K562 (cell line): ENCODE data around the gene ERICH2. TPM values are rescaled to one million over a fixed set of nuclear protein-coding genes. Genes with fewer than 3 reads are reported as not detected.

ENCODE experiments used
- ARID3A ChIP-seq: IDR thresholded peaks from 2 replicates; pipeline ENCODE4 v1.6.1; 2012; ENCODE audit warnings: low read depth, low read length, improper control_type of control experiment, borderline replicate concordance
- CREB5 ChIP-seq: fragments of 250-450 bp; sonication (Bioruptor Pico); IDR thresholded peaks from 2 replicates; pipeline ENCODE4 v1.5.0; 2020; ENCODE audit warnings: mild to moderate bottlenecking
- DNMT1 ChIP-seq: fragments of 450-650 bp; IDR thresholded peaks from 2 replicates; pipeline ENCODE4 v1.6.1; 2016; ENCODE audit warnings: antibody characterized with exemption, mild to moderate bottlenecking
- E2F4 ChIP-seq: sonication (generic); formaldehyde crosslinking; IDR thresholded peaks from 2 replicates; pipeline ENCODE4 v1.8.0; 2022; ENCODE audit warnings: mild to moderate bottlenecking, low read depth, missing genetic modification reagents
- HDAC2 ChIP-seq: fragments of 450-650 bp; IDR thresholded peaks from 2 replicates; pipeline ENCODE4 v1.6.1; 2016; ENCODE audit warnings: mild to moderate bottlenecking
- KDM4B ChIP-seq, 2 experiments: fragments of 450-650 bp in 1 of 2; sonication (generic) in 1 of 2; IDR thresholded peaks; 2 replicates each; pipeline ENCODE4 v1.6.1; 2016 to 2017; ENCODE audit warnings: borderline replicate concordance in 2 of 2, antibody characterized with exemption in 1 of 2, low read depth in 1 of 2, mild to moderate bottlenecking in 1 of 2
- MAZ ChIP-seq, 2 experiments: fragments of 450-650 bp in 1 of 2; sonication (generic) in 1 of 2; formaldehyde crosslinking; IDR thresholded peaks in 1 of 2; conservative IDR thresholded peaks in 1 of 2; 2 replicates each; pipeline versions ENCODE4 v1.4.0 to v1.5.0; 2020; ENCODE audit warnings: mild to moderate bottlenecking in 1 of 2, missing genetic modification reagents in 1 of 2
- PCBP1 ChIP-seq: fragments of 200-400 bp; formaldehyde crosslinking; IDR thresholded peaks from 2 replicates; pipeline ENCODE4 v1.6.1; 2018; ENCODE audit warnings: mild to moderate bottlenecking, low read depth, low read length; ENCODE audit not compliant: poor library complexity, severe bottlenecking
- RBM17 ChIP-seq: fragments of 200-400 bp; formaldehyde crosslinking; IDR thresholded peaks from 2 replicates; pipeline ENCODE4 v1.6.1; 2017; ENCODE audit warnings: low read depth, mild to moderate bottlenecking, low read length, borderline replicate concordance
- RFX7 ChIP-seq: fragments of 250-450 bp; sonication (Bioruptor Pico); IDR thresholded peaks from 2 replicates; pipeline ENCODE4 v1.5.1; 2021; ENCODE audit warnings: mild to moderate bottlenecking
- SIRT6 ChIP-seq: IDR thresholded peaks from one replicate; pipeline ENCODE4 v1.6.1; 2012; ENCODE audit warnings: low read depth, mild to moderate bottlenecking, control low read depth, inconsistent platforms, low read length, moderate library complexity
- SREBF2 ChIP-seq: sonication (generic); formaldehyde crosslinking; IDR thresholded peaks from 2 replicates; pipeline ENCODE4 v1.4.0; 2020; ENCODE audit warnings: mild to moderate bottlenecking, missing genetic modification reagents
- STAT5A ChIP-seq: IDR thresholded peaks from 2 replicates; pipeline ENCODE4 v1.6.1; 2012; ENCODE audit warnings: low read length, inconsistent platforms, borderline replicate concordance
- ZBTB49 ChIP-seq: sonication (generic); formaldehyde crosslinking; IDR thresholded peaks from 2 replicates; pipeline ENCODE4 v1.8.0; 2022; ENCODE audit warnings: missing genetic modification reagents, mild to moderate bottlenecking, borderline replicate concordance
- polyA plus RNA-seq, 8 experiments: library from polyadenylated mRNA; depleted of rRNA in 4 of 8; stranded (reverse) in 5 of 8; unstranded in 3 of 8; fragments of >200 nt; fragmentation: Nextera tagmentation in 2 of 8; fragmentation: Illumina TruSeq in 1 of 8; extraction: Ambion mirVana in 2 of 8; extraction: Trizol in 1 of 8; gene quantifications; 2 replicates each; pipeline versions ENCODE4 v1.2.1 to v1.2.3, GENCODE V29; 2011 to 2014; ENCODE audit warnings: inconsistent platforms in 1 of 8, missing spikeins in 1 of 8
- total RNA-seq, 7 experiments: library from RNA; depleted of rRNA in 6 of 7; stranded (reverse); fragments of >200 nt in 6 of 7; fragmentation: Illumina TruSeq in 2 of 7; extraction: Trizol in 2 of 7; gene quantifications; 2 replicates each; pipeline versions ENCODE4 v1.2.1 to v1.2.3, GENCODE V29; 2011 to 2021; ENCODE audit warnings: low replicate concordance in 1 of 7
- TF ChIP-seq, protein P1 (sequence below): fragments of 150-350 bp; conservative IDR thresholded peaks from 2 replicates; pipeline ENCODE4 v1.6.1; 2014; ENCODE audit warnings: low read length

Gene ERICH2
- total and polyA plus RNA-seq, 9 of the 15 experiments (the other 6 are each of a cell fraction or from before 2014, with no cell fraction given) = 0.85 to 2.4 (median 1.6) TPM

GRCh38 chr2:170771421-170771937 lies 1.3 kb downstream of the ERICH2 start (continued):
- TF ChIP-seq, protein P1, sequence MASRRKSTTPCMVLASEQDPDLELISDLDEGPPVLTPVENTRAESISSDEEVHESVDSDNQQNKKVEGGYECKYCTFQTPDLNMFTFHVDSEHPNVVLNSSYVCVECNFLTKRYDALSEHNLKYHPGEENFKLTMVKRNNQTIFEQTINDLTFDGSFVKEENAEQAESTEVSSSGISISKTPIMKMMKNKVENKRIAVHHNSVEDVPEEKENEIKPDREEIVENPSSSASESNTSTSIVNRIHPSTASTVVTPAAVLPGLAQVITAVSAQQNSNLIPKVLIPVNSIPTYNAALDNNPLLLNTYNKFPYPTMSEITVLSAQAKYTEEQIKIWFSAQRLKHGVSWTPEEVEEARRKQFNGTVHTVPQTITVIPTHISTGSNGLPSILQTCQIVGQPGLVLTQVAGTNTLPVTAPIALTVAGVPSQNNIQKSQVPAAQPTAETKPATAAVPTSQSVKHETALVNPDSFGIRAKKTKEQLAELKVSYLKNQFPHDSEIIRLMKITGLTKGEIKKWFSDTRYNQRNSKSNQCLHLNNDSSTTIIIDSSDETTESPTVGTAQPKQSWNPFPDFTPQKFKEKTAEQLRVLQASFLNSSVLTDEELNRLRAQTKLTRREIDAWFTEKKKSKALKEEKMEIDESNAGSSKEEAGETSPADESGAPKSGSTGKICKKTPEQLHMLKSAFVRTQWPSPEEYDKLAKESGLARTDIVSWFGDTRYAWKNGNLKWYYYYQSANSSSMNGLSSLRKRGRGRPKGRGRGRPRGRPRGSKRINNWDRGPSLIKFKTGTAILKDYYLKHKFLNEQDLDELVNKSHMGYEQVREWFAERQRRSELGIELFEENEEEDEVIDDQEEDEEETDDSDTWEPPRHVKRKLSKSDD = no peak
- TF ChIP-seq E2F4 (CRISPR knock-in tag) = no peak
- no peak for TF ChIP-seq STAT5A
- no peak for TF ChIP-seq SREBF2
- no peak for TF ChIP-seq PCBP1
- TF ChIP-seq ZBTB49 = no peak
- TF ChIP-seq HDAC2 = no peak; the same call in 1 of the 2 replicates
- no peak for TF ChIP-seq CREB5 (CRISPR knock-in tag)
- no peak for TF ChIP-seq RBM17
- TF ChIP-seq KDM4B (IDR thresholded peaks at IDR 0.05; ENCODE audit: borderline replicate concordance in 2 of 2, low read depth in 1 of 2) = no peak
- TF ChIP-seq DNMT1 = no peak
- TF ChIP-seq ARID3A = no peak
- no peak for TF ChIP-seq SIRT6
- no peak; a peak in 1 of 4 replicates for TF ChIP-seq MAZ (CRISPR knock-in tag; conservative IDR thresholded peaks at IDR 0.05 in 1 of 2, IDR thresholded peaks at IDR 0.05 in 1 of 2)
- TF ChIP-seq RFX7 (CRISPR knock-in tag) = no peak
